OCI-LY7 (cell line): ENCODE results near the gene CA10.

Experiments used
- CTCF ChIP-seq: fragments of 200-600 bp; sonication (generic); conservative IDR thresholded peaks from 2 replicates; pipeline ENCODE4 v1.5.1; 2014; ENCODE audit warnings: mild to moderate bottlenecking, antibody characterized with exemption, low read length, moderate library complexity, mixed read lengths
- EZH2phosphoT487 ChIP-seq: fragments of 200-600 bp; sonication (generic); IDR thresholded peaks from 2 replicates; pipeline ENCODE4 v1.6.1; 2018; ENCODE audit warnings: low read depth, borderline replicate concordance, mild to moderate bottlenecking, mixed run types, antibody characterized with exemption, low read length, moderate library complexity, mixed read lengths

- TF ChIP-seq CTCF (no peak), EZH2phosphoT487 (no peak)
These were observed 341.4 kb downstream of the CA10 start for GRCh38 chr17:51817117-51817516.
